Activated CD8-positive, alpha-beta T cell treated with anti-CD3 and anti-CD28 coated beads, Interleukin-2, amount 10 ng/mL, durations not matched to agents 7 days and 5 days (primary cell): ENCODE results near the gene STX2. TPM values are rescaled to one million over a fixed set of nuclear protein-coding genes. Genes with fewer than 3 reads are reported as not detected.
"Not testable (repeated sequence)": the region's sequence is repeated elsewhere in the genome, so short reads cannot be mapped to it uniquely, and the experiment has no call there.

Experiments
- ATAC-seq: fragments of 150-1000 bp; cut with Tn5 transposase; one replicate; pipeline ENCODE4 v1.10.0; 2021; ENCODE audit warnings: moderate library complexity
- CTCF ChIA-PET: fragments of 350-600 bp; sonication (Branson Sonifier 250); formaldehyde crosslinking; loops from one replicate; lab custom pipeline; 2021; ENCODE audit warnings: antibody characterized with exemption; lab: Charles Lee
- POLR2A ChIA-PET: fragments of 350-600 bp; sonication (Branson Sonifier 250); formaldehyde crosslinking; loops from one replicate; lab custom pipeline; 2021; ENCODE audit warnings: antibody characterized with exemption; lab: Charles Lee
- DNase-seq: peaks from one replicate; pipeline ENCODE4 v3.0.0-alpha.2; 2020
- H3K27ac Mint-ChIP-seq: one replicate; pipeline ENCODE4 v1.8.0; 2021; ENCODE audit warnings: mild to moderate bottlenecking, mixed read lengths
- H3K27me3 Mint-ChIP-seq: one replicate; pipeline ENCODE4 v1.8.0; 2021; ENCODE audit warnings: low read depth, mixed read lengths
- H3K36me3 Mint-ChIP-seq: one replicate; pipeline ENCODE4 v1.8.0; 2021; ENCODE audit warnings: low read depth, mixed read lengths
- H3K4me1 Mint-ChIP-seq: one replicate; pipeline ENCODE4 v1.8.0; 2021; ENCODE audit warnings: low read depth, mixed read lengths
- H3K4me3 Mint-ChIP-seq: one replicate; pipeline ENCODE4 v1.8.0; 2021; ENCODE audit warnings: mild to moderate bottlenecking, mixed read lengths
- H3K9me3 Mint-ChIP-seq: one replicate; pipeline ENCODE4 v1.8.0; 2022; ENCODE audit warnings: mixed read lengths; ENCODE audit not compliant: insufficient read depth
- total RNA-seq, 2 experiments: library from RNA; stranded (reverse); gene quantifications; one replicate each; pipeline ENCODE4 v1.2.3, GENCODE V29; 2021

Gene STX2
- total RNA-seq, 2 experiments from 2014 or later: 24.5 to 24.9 TPM

- H3K27me3 Mint-ChIP-seq, ATAC-seq, CTCF ChIA-PET, H3K27ac Mint-ChIP-seq, H3K4me3 Mint-ChIP-seq, DNase-seq, H3K9me3 Mint-ChIP-seq: not testable (repeated sequence)
- POLR2A ChIA-PET: interaction anchor here (1.0 kb wide), 1 partner anchor 48 kb away, joined by 3 read pairs; no protein-coding TSS in a partner anchor
- peaks cover 57% of the 10 kb centered on the region for H3K36me3 Mint-ChIP-seq
- H3K4me1 Mint-ChIP-seq: peaks cover 66% of the 10 kb centered on the region
Observed at GRCh38 chr12:130875708-130876107, 36.7 kb upstream of the STX2 start.

- H3K27ac Mint-ChIP-seq: no peak overlapping the region
- DNase-seq (no peak), ATAC-seq (no peak)
- no peaks in the 10 kb centered on the region for H3K27me3 Mint-ChIP-seq
- H3K9me3 Mint-ChIP-seq: no peaks in the 10 kb centered on the region
- POLR2A ChIA-PET: interaction anchor here (1.0 kb wide), 1 partner anchor 48 kb away, joined by 3 read pairs; no protein-coding TSS in a partner anchor
- CTCF ChIA-PET: no interaction called here
- peaks cover 65% of the 10 kb centered on the region for H3K4me1 Mint-ChIP-seq
- H3K4me3 Mint-ChIP-seq: peak overlapping the region; percentile 4
- peaks cover 57% of the 10 kb centered on the region for H3K36me3 Mint-ChIP-seq
Observed at GRCh38 chr12:130875193-130875592, 36.1 kb upstream of the STX2 start.

GRCh38 chr12:130874696-130875095 lies 35.6 kb upstream of the STX2 start:
- H3K9me3 Mint-ChIP-seq: no peaks in the 10 kb centered on the region
- no peaks in the 10 kb centered on the region for H3K27me3 Mint-ChIP-seq
- H3K36me3 Mint-ChIP-seq: peaks cover 57% of the 10 kb centered on the region
- H3K27ac Mint-ChIP-seq: no peak overlapping the region
- H3K4me1 Mint-ChIP-seq: peaks cover 60% of the 10 kb centered on the region
- ChIA-PET CTCF (no interaction called here), POLR2A (no interaction called here)
- DNase-seq (no peak), ATAC-seq (no peak)
- peak overlapping the region; percentile 98 for H3K4me3 Mint-ChIP-seq

GRCh38 chr12:130873825-130874224 lies 34.8 kb upstream of the STX2 start:
- CTCF ChIA-PET: interaction anchor here (0.9 kb wide), 1 partner anchor 231 kb away, joined by 3 read pairs; no protein-coding TSS in a partner anchor
- ATAC-seq (no peak), DNase-seq (no peak)
- no peaks in the 10 kb centered on the region for H3K27me3 Mint-ChIP-seq
- H3K9me3 Mint-ChIP-seq: no peaks in the 10 kb centered on the region
- peak overlapping the region; percentile 98 for H3K4me3 Mint-ChIP-seq
- H3K4me1 Mint-ChIP-seq: peaks cover 53% of the 10 kb centered on the region
- POLR2A ChIA-PET: no interaction called here
- peaks cover 51% of the 10 kb centered on the region for H3K36me3 Mint-ChIP-seq
- peak overlapping the region; percentile 8 for H3K27ac Mint-ChIP-seq

- Mint-ChIP-seq H3K9me3 (no peaks in the 10 kb centered on the region), H3K4me3 (peak overlapping the region; percentile 98), H3K36me3 (peaks cover 51% of the 10 kb centered on the region), H3K4me1 (peaks cover 59% of the 10 kb centered on the region), H3K27me3 (no peaks in the 10 kb centered on the region), H3K27ac (peak overlapping the region; percentile 98)
- ATAC-seq (no peak), DNase-seq (no peak)
- ChIA-PET CTCF (interaction anchor here (0.9 kb wide), 1 partner anchor 231 kb away, joined by 3 read pairs; no protein-coding TSS in a partner anchor), POLR2A (no interaction called here)
Observed at GRCh38 chr12:130873106-130873795, 34.2 kb upstream of the STX2 start.

GRCh38 chr12:130872179-130873096 lies 33.4 kb upstream of the STX2 start:
- peaks cover 59% of the 10 kb centered on the region for H3K4me1 Mint-ChIP-seq
- ATAC-seq: peak; percentile 41
- H3K27ac Mint-ChIP-seq: peak overlapping the region; percentile 98
- H3K27me3 Mint-ChIP-seq: no peaks in the 10 kb centered on the region
- no peaks in the 10 kb centered on the region for H3K9me3 Mint-ChIP-seq
- peak; percentile 46 for DNase-seq
- POLR2A ChIA-PET: no interaction called here
- H3K36me3 Mint-ChIP-seq: peaks cover 49% of the 10 kb centered on the region
- CTCF ChIA-PET: no interaction called here
- peak overlapping the region; percentile 98 for H3K4me3 Mint-ChIP-seq

GRCh38 chr12:130871286-130872178 lies 32.5 kb upstream of the STX2 start, which contains the start of gene RAN:
Gene RAN (plus strand): TSS chr12:130872066. CDS start chr12:130872594, 528 bp downstream.
- ATAC-seq: peak; percentile 81
- ChIA-PET CTCF (interaction anchor here (1.0 to 1.3 kb wide), 5 partner anchors 17 to 52 kb away, joined by 3 to 7 read pairs (median 3); no protein-coding TSS in a partner anchor), POLR2A (interaction anchor here (0.7 to 1.4 kb wide), 2 partner anchors 34 to 96 kb away, joined by 3 to 4 read pairs; no protein-coding TSS in a partner anchor)
- H3K27ac Mint-ChIP-seq: peak within 1 kb of the TSS; percentile 98
- H3K27me3 Mint-ChIP-seq: no peaks in the 10 kb centered on the region
- H3K36me3 Mint-ChIP-seq: peaks cover 42% of the 10 kb centered on the region
- H3K4me3 Mint-ChIP-seq: peak within 1 kb of the TSS; percentile 98
- peak; percentile 92 for DNase-seq
- peaks cover 50% of the 10 kb centered on the region for H3K4me1 Mint-ChIP-seq
- H3K9me3 Mint-ChIP-seq: no peaks in the 10 kb centered on the region

- CTCF ChIA-PET: interaction anchor here (0.8 to 1.6 kb wide), 9 partner anchors 18 to 53 kb away, joined by 3 to 13 read pairs (median 4); partner anchors contain the start of gene STX2
Observed at GRCh38 chr12:130870442-130871285, 31.6 kb upstream of the STX2 start.

GRCh38 chr12:130868412-130868811 lies 29.4 kb upstream of the STX2 start:
- Mint-ChIP-seq H3K4me3 (no peak overlapping the region), H3K36me3 (peaks cover 12% of the 10 kb centered on the region), H3K9me3 (no peaks in the 10 kb centered on the region), H3K27me3 (no peaks in the 10 kb centered on the region), H3K4me1 (peaks cover 26% of the 10 kb centered on the region), H3K27ac (peak overlapping the region; percentile 39)
- ChIA-PET CTCF (interaction anchor here (1.1 kb wide), 1 partner anchor 48 kb away, joined by 3 read pairs; no protein-coding TSS in a partner anchor), POLR2A (no interaction called here)
- DNase-seq (no peak), ATAC-seq (no peak)

More at GRCh38 chr12:130870442-130871285, 31.6 kb upstream of the STX2 start:
- POLR2A ChIA-PET: interaction anchor here (0.7 to 1.4 kb wide), 4 partner anchors 10 to 840 kb away, joined by 3 to 4 read pairs (median 3); partner anchors contain the start of gene SFSWAP
- peaks cover 43% of the 10 kb centered on the region for H3K4me1 Mint-ChIP-seq
- DNase-seq: peak; percentile 85
- H3K4me3 Mint-ChIP-seq: peak overlapping the region; percentile 85
- peak overlapping the region; percentile 96 for H3K27ac Mint-ChIP-seq
- H3K27me3 Mint-ChIP-seq: no peaks in the 10 kb centered on the region
- H3K9me3 Mint-ChIP-seq: no peaks in the 10 kb centered on the region
- H3K36me3 Mint-ChIP-seq: peaks cover 34% of the 10 kb centered on the region
- ATAC-seq: peak; percentile 61

- Mint-ChIP-seq H3K27me3 (no peaks in the 10 kb centered on the region), H3K27ac (no peak overlapping the region), H3K36me3 (peaks cover 2% of the 10 kb centered on the region), H3K4me1 (peaks cover 4% of the 10 kb centered on the region), H3K4me3 (no peak overlapping the region), H3K9me3 (no peaks in the 10 kb centered on the region)
- DNase-seq (no peak), ATAC-seq (no peak)
- ChIA-PET POLR2A (no interaction called here), CTCF (no interaction called here)
Observed at GRCh38 chr12:130863298-130863697, 24.2 kb upstream of the STX2 start.
